Body of pancreas (tissue), 4 donors: ENCODE data around the gene ADGRL3. TPM values are rescaled to one million over a fixed set of nuclear protein-coding genes. Genes with fewer than 3 reads are reported as not detected.
"Not testable (repeated sequence)": the region's sequence is repeated elsewhere in the genome, so short reads cannot be mapped to it uniquely, and the experiment has no call there.

Source experiments
- ATAC-seq: fragments of 150-250 bp; one replicate; pipeline ENCODE4 v1.9.1; 2016
- DNase-seq, 4 donors: peaks; one replicate each; pipeline ENCODE4 v3.0.0-alpha.2; 2019
- H3K27ac ChIP-seq, 4 donors: fragments of 200-600 bp; sonication (generic); 1 replicate in 3 of 4; 2 replicates in 1 of 4; pipeline versions ENCODE4 v1.5.1 to v1.6.1; 2016 to 2019; ENCODE audit warnings: mild to moderate bottlenecking in 1 of 4, mixed read lengths in 1 of 4, moderate library complexity in 1 of 4
- H3K27me3 ChIP-seq, 2 donors: fragments of 200-600 bp; sonication (generic); one replicate each; pipeline ENCODE4 v1.6.0; 2016; ENCODE audit warnings: mild to moderate bottlenecking in 1 of 2
- H3K36me3 ChIP-seq, 2 donors: fragments of 200-600 bp; sonication (generic); replicated peaks in 1 of 2; 2 replicates each; pipeline ENCODE4 v1.5.1; 2016; ENCODE audit warnings: low read depth in 2 of 2; ENCODE audit not compliant: insufficient read depth in 1 of 2
- H3K4me1 ChIP-seq: fragments of 200-600 bp; sonication (generic); one replicate; pipeline ENCODE4 v1.6.0; 2016
- H3K4me3 ChIP-seq, 2 donors: fragments of 200-600 bp; sonication (generic); 1 replicate in 1 of 2; 2 replicates in 1 of 2; pipeline ENCODE4 v1.5.1; 2016 to 2019
- H3K9me3 ChIP-seq, 3 donors: fragments of 200-600 bp; sonication (generic); 1 replicate in 2 of 3; 2 replicates in 1 of 3; pipeline ENCODE4 v1.5.1; 2016
- POLR2A ChIP-seq, 3 donors: fragments of 450-650 bp; IDR thresholded peaks; one replicate each; pipeline ENCODE4 v1.6.1; 2016; ENCODE audit warnings: antibody characterized with exemption in 3 of 3, mild to moderate bottlenecking in 2 of 3
- whole genome bisulfite sequencing, 2 donors: methylation state at CpG; one replicate each; pipeline ENCODE4 v1.1.5; 2017; 5-methylcytosine and 5-hydroxymethylcytosine counted together
- intact Hi-C: fragments of 100-400 bp; cut with DNase I; formaldehyde crosslinking; loops from one replicate; pipeline ENCODE4 v1.15.1; 2023
- total RNA-seq, 2 donors: library from RNA; depleted of rRNA; stranded (reverse); fragments of >200 nt; gene quantifications; one replicate each; pipeline ENCODE4 v1.1.0, GENCODE V29; 2016
- TF ChIP-seq, protein P1 (sequence below), 7 experiments: fragments of 450-650 bp in 4 of 7; fragments of 200-600 bp in 3 of 7; sonication (generic) in 3 of 7; IDR thresholded peaks; one replicate each; pipeline ENCODE4 v1.5.1; 2016 to 2019; ENCODE audit warnings: antibody characterized with exemption in 7 of 7

Gene ADGRL3
- total RNA-seq, 2 donors from 2014 or later = 0.33 to 1.0 TPM

DNA sequence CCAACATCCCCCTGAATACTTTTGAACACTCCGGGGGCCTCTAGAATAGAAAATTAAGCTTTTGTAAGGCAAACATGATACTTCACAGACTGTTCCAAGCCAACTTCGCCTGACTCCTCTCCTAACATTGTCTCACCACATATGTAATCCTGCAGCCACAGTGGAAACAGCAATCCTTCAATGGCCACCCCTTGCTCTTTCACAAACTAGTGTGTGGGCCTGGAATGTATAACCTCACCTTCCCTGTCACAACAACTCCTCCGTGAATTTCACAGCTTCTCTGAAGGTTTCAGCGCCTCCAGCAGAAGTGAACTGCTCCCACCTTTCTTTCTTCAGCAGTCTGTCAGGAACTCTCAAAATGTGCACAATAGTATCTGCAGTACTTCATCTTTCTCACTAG is 185.1 kb downstream of the ADGRL3 start:
- no peaks in the 10 kb centered on the region for H3K27me3 ChIP-seq
- no peak for ATAC-seq
- no peaks in the 10 kb centered on the region for H3K4me1 ChIP-seq
- no peak for DNase-seq
- WGBS, 2 donors = 60 to 65% methylated on average over 4 of the region's 4 CpGs
- H3K4me3 ChIP-seq = no peak overlapping the region
- H3K27ac ChIP-seq = no peak overlapping the region
- intact Hi-C loops = no loop called here
- TF ChIP-seq POLR2A (IDR thresholded peaks at IDR 0.05) = no peak
- TF ChIP-seq, protein P1, sequence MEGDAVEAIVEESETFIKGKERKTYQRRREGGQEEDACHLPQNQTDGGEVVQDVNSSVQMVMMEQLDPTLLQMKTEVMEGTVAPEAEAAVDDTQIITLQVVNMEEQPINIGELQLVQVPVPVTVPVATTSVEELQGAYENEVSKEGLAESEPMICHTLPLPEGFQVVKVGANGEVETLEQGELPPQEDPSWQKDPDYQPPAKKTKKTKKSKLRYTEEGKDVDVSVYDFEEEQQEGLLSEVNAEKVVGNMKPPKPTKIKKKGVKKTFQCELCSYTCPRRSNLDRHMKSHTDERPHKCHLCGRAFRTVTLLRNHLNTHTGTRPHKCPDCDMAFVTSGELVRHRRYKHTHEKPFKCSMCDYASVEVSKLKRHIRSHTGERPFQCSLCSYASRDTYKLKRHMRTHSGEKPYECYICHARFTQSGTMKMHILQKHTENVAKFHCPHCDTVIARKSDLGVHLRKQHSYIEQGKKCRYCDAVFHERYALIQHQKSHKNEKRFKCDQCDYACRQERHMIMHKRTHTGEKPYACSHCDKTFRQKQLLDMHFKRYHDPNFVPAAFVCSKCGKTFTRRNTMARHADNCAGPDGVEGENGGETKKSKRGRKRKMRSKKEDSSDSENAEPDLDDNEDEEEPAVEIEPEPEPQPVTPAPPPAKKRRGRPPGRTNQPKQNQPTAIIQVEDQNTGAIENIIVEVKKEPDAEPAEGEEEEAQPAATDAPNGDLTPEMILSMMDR (IDR thresholded peaks at IDR 0.05) = no peak
- H3K9me3 ChIP-seq = no peaks in the 10 kb centered on the region
- H3K36me3 ChIP-seq = no peaks in the 10 kb centered on the region

DNA sequence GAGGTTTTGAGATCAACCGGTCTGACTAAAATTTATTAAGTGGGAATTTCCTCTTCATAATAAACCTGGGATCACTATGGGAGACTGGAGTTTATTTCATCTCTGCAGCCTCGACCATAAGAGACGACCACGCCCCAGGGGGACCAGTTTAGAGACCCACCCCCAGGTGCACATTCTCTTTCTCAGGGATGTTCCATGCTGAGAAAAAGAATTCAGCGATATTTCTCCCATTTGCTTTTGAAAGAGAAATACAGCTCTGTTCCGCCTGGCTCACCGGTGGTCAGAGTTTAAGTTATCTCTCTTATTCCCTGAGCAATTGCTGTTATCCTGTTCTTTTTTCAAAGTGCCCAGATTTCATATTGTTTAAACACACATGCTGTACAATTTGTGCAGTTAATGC is 187.2 kb downstream of the ADGRL3 start:
- WGBS, 2 donors = 55 to 56% methylated on average over 7 of the region's 7 CpGs
- H3K27ac ChIP-seq, H3K4me1 ChIP-seq, H3K9me3 ChIP-seq, DNase-seq, H3K4me3 ChIP-seq, H3K27me3 ChIP-seq, H3K36me3 ChIP-seq, intact Hi-C loops, ATAC-seq: not testable (repeated sequence)

DNA sequence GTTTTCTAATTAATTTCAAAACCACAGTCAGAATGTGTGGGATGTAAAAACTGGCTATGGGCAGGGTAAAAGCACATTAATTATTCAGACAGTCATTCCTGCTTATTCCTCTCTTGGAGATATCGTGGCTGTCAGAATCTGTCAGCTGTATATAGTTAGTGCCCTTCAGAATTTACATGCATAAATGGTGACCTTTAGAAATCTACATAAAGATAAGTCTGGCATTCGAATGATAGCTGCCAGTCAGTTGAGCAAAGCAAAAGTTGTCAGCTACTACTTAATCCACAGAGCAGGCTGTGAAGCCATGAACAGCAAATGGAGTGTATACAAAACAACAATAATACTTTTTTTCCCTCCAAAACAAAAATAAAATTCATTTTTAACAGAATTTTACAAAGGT is 189.5 kb downstream of the ADGRL3 start:
- no peak overlapping the region for H3K4me3 ChIP-seq
- ATAC-seq = no peak
- no peaks in the 10 kb centered on the region for H3K9me3 ChIP-seq
- DNase-seq = no peak
- H3K27ac ChIP-seq = no peak overlapping the region
- H3K36me3 ChIP-seq = no peaks in the 10 kb centered on the region
- WGBS, 2 donors = 41 to 43% methylated on average over 2 of the region's 2 CpGs
- TF ChIP-seq, protein P1 (IDR thresholded peaks at IDR 0.05) = no peak
- no peak for TF ChIP-seq POLR2A (IDR thresholded peaks at IDR 0.05)
- no peaks in the 10 kb centered on the region for H3K27me3 ChIP-seq
- no peaks in the 10 kb centered on the region for H3K4me1 ChIP-seq
- intact Hi-C loops = no loop called here

DNA sequence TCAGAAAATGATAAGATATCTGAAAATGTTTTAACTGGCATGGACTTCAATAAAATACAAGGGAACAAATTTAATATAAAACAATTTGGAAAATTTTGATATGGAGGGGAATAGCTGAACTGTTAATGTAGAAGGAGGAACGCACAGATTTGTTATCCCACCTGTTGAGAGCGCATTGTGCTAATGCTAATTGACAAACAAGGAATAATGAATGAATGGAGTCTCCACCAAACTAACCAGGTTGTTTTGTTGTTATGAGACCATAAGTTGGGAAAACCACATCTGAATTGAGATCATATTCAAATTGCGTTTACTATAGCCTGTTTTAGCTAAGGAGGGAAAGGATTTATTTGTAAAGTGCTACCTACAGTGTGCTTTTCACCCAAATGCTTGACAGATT is 195.6 kb downstream of the ADGRL3 start:
- Histone ChIP-seq H3K27me3 (no peaks in the 10 kb centered on the region), H3K9me3 (no peaks in the 10 kb centered on the region), H3K4me1 (no peaks in the 10 kb centered on the region), H3K36me3 (no peaks in the 10 kb centered on the region), H3K4me3 (no peak overlapping the region), H3K27ac (no peak overlapping the region)
- intact Hi-C loops = no loop called here
- ATAC-seq = no peak
- no peak for DNase-seq
- TF ChIP-seq, protein P1 (IDR thresholded peaks at IDR 0.05) = no peak
- TF ChIP-seq POLR2A (IDR thresholded peaks at IDR 0.05) = no peak
- WGBS, 2 donors = 68 to 69% methylated on average over 3 of the region's 3 CpGs

DNA sequence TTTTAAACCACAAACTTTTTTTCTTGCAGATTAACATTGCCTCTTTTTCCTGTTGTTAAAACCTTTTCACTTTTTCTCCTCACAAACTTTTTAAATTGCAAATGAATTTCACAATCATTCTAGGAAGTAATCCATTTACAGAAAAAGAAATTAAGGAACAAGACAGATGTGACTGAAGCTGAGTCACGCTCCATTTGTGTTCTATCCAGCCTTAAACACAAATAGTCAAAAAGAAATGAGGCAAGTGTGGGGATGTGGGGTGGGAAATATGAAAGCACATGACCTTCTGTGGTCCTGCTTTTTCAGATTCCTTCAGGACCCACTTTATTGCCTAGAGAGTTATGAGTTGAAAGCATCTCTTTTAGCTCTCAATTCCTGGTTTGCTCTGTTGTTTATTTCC is 197.0 kb downstream of the ADGRL3 start:
- H3K4me3 ChIP-seq = no peak overlapping the region
- intact Hi-C loops = no loop called here
- DNase-seq (no peak), ATAC-seq (no peak)
- no peak for TF ChIP-seq POLR2A (IDR thresholded peaks at IDR 0.05)
- TF ChIP-seq, protein P1 (IDR thresholded peaks at IDR 0.05) = no peak
- no peaks in the 10 kb centered on the region for H3K36me3 ChIP-seq
- H3K27ac ChIP-seq = no peak overlapping the region
- no peaks in the 10 kb centered on the region for H3K4me1 ChIP-seq
- H3K9me3 ChIP-seq = no peaks in the 10 kb centered on the region
- H3K27me3 ChIP-seq = no peaks in the 10 kb centered on the region
- WGBS, 2 donors = 30 to 62% methylated on average over 1 of the region's 1 CpG
